Breast epithelium (tissue), 4 donors: Measurements from ENCODE around the gene C1QL2. TPM values are rescaled to one million over a fixed set of nuclear protein-coding genes. Genes with fewer than 3 reads are reported as not detected.

Experiments
- DNase-seq, 2 donors: peaks; one replicate each; pipeline ENCODE4 v3.0.0-alpha.2; 2019; ENCODE audit warnings: low spot score in 2 of 2
- H3K27ac ChIP-seq, 2 donors: fragments of 200-600 bp; sonication (generic) in 1 of 2; one replicate each; pipeline ENCODE4 v1.5.1; 2016 to 2019; ENCODE audit warnings: mild to moderate bottlenecking in 1 of 2
- H3K27me3 ChIP-seq, 2 donors: fragments of 200-600 bp; sonication (generic) in 1 of 2; one replicate each; pipeline versions ENCODE4 v1.5.1 to v1.6.0; 2017 to 2019; ENCODE audit warnings: control low read depth in 1 of 2, mild to moderate bottlenecking in 1 of 2
- H3K36me3 ChIP-seq: fragments of 200-600 bp; one replicate; pipeline ENCODE4 v1.5.1; 2019
- H3K4me1 ChIP-seq, 2 donors: fragments of 200-600 bp; sonication (generic); one replicate each; pipeline ENCODE4 v1.5.1; 2016 to 2019; ENCODE audit warnings: control low read depth in 1 of 2
- H3K4me3 ChIP-seq, 3 donors: fragments of 200-600 bp; sonication (generic); 1 replicate in 2 of 3; 2 replicates in 1 of 3; pipeline ENCODE4 v1.5.1; 2016 to 2019; ENCODE audit warnings: mild to moderate bottlenecking in 3 of 3, moderate library complexity in 2 of 3
- H3K9me3 ChIP-seq, 2 donors: fragments of 200-600 bp; sonication (generic) in 1 of 2; one replicate each; pipeline ENCODE4 v1.5.1; 2016 to 2019; ENCODE audit warnings: control low read depth in 1 of 2
- POLR2A ChIP-seq: fragments of 450-650 bp; IDR thresholded peaks from one replicate; pipeline ENCODE4 v1.6.1; 2016; ENCODE audit warnings: antibody characterized with exemption, mild to moderate bottlenecking, moderate library complexity
- POLR2AphosphoS5 ChIP-seq, 3 donors: sonication (generic); formaldehyde crosslinking; IDR thresholded peaks; one replicate each; pipeline ENCODE4 v1.6.1; 2017; ENCODE audit warnings: antibody characterized with exemption in 3 of 3
- intact Hi-C: fragments of 100-400 bp; cut with DNase I; formaldehyde crosslinking; loops from one replicate; pipeline ENCODE4 v1.15.1; 2023; ENCODE audit warnings: low total_unique reads
- total RNA-seq, 3 donors: library from RNA; depleted of rRNA; stranded (reverse); fragments of >200 nt; gene quantifications; one replicate each; pipeline ENCODE4 v1.1.0, GENCODE V29; 2016
- TF ChIP-seq, protein P1 (sequence below), 3 donors: fragments of 450-650 bp; IDR thresholded peaks; one replicate each; pipeline ENCODE4 v1.5.1; 2016 to 2017; ENCODE audit warnings: antibody characterized with exemption in 3 of 3, mild to moderate bottlenecking in 3 of 3, moderate library complexity in 3 of 3

Gene C1QL2
- total RNA-seq, 3 donors from 2014 or later, result 0.15 to 0.66 TPM; not detected in 1

- H3K27me3 ChIP-seq, result peaks cover 4 to 75% of the 10 kb centered on the region in 2 donors
- TF ChIP-seq POLR2A (no peak), POLR2AphosphoS5 (IDR thresholded peaks at IDR 0.05) (no peak)
- intact Hi-C loops, result no loop called here
Observed at GRCh38 chr2:119156105-119156890, 2.3 kb downstream of the C1QL2 start.

GRCh38 chr2:119155633-119156032, 2.9 kb downstream of the C1QL2 start:
- H3K9me3 ChIP-seq, result no peaks in the 10 kb centered on the region
- DNase-seq, result no peak
- H3K27ac ChIP-seq, result no peak overlapping the region
- TF ChIP-seq POLR2A (no peak), POLR2AphosphoS5 (IDR thresholded peaks at IDR 0.05) (no peak)
- TF ChIP-seq, protein P1, sequence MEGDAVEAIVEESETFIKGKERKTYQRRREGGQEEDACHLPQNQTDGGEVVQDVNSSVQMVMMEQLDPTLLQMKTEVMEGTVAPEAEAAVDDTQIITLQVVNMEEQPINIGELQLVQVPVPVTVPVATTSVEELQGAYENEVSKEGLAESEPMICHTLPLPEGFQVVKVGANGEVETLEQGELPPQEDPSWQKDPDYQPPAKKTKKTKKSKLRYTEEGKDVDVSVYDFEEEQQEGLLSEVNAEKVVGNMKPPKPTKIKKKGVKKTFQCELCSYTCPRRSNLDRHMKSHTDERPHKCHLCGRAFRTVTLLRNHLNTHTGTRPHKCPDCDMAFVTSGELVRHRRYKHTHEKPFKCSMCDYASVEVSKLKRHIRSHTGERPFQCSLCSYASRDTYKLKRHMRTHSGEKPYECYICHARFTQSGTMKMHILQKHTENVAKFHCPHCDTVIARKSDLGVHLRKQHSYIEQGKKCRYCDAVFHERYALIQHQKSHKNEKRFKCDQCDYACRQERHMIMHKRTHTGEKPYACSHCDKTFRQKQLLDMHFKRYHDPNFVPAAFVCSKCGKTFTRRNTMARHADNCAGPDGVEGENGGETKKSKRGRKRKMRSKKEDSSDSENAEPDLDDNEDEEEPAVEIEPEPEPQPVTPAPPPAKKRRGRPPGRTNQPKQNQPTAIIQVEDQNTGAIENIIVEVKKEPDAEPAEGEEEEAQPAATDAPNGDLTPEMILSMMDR (IDR thresholded peaks at IDR 0.05), result no peak
- H3K4me1 ChIP-seq, result peaks cover 0 to 5% of the 10 kb centered on the region in 2 donors
- H3K36me3 ChIP-seq, result no peaks in the 10 kb centered on the region
- no peak overlapping the region for H3K4me3 ChIP-seq
- intact Hi-C loops, result no loop called here
- peaks cover 4 to 72% of the 10 kb centered on the region in 2 donors for H3K27me3 ChIP-seq

More at GRCh38 chr2:119156105-119156890, 2.3 kb downstream of the C1QL2 start:
- Histone ChIP-seq H3K9me3 (no peaks in the 10 kb centered on the region), H3K36me3 (no peaks in the 10 kb centered on the region), H3K4me1 (peaks cover 0 to 5% of the 10 kb centered on the region in 2 donors), H3K27ac (no peak overlapping the region), H3K4me3 (peak overlapping the region in 2 of 3 donors; percentile 7 to 46)
- no peak for DNase-seq

DNA sequence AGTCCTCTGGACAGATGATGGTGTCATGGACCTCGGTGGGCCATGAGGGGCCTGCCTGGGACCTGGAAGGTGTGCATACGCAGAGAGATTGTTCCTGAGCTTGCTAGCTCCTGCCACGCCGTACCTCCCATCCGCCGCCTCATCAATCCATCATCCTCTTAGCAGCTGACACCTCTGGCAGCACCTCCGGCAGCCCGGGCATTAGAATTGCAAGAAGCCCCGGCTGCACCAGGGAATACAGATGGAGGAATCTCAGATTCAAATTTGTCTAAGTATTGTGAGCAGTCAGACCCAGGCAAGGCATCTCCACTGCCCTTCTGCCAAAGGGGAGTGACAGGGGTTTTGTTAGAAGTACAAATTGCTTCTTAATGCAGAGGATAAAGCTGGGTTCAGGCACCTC, 4.5 kb downstream of the C1QL2 start:
- TF ChIP-seq, protein P1 (IDR thresholded peaks at IDR 0.05), result no peak
- no peak for TF ChIP-seq POLR2A
- no peak for TF ChIP-seq POLR2AphosphoS5 (IDR thresholded peaks at IDR 0.05)
- Histone ChIP-seq H3K27ac (no peak overlapping the region), H3K4me1 (peaks cover 0 to 5% of the 10 kb centered on the region in 2 donors), H3K9me3 (no peaks in the 10 kb centered on the region), H3K4me3 (no peak overlapping the region), H3K27me3 (peaks cover 4 to 73% of the 10 kb centered on the region in 2 donors), H3K36me3 (no peaks in the 10 kb centered on the region)
- no peak for DNase-seq
- intact Hi-C loops, result no loop called here

DNA sequence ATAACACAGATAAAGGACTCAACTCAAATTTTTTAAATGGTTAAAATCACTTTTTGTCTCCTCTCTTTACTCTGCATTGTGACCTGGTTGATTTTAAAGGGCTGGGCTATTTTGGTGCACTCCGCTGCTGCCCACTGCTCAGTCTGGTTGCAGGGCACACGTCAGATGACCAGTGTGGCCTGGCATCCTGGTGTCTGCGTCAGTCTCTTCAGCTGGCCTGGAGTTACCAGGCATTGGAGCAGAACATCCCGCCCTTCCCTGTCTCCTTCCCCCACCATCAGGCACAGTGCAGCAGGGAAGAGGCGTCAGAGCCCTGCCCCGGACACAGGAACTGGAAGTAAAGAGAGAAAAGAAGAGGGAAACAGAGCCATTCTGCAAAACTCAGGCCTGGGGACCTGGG, 8.9 kb downstream of the C1QL2 start:
- Histone ChIP-seq H3K4me3 (no peak overlapping the region), H3K9me3 (no peaks in the 10 kb centered on the region), H3K4me1 (no peaks in the 10 kb centered on the region), H3K36me3 (no peaks in the 10 kb centered on the region), H3K27me3 (peaks cover 0 to 57% of the 10 kb centered on the region in 2 donors), H3K27ac (no peak overlapping the region)
- intact Hi-C loops, result no loop called here
- DNase-seq, result no peak
- TF ChIP-seq POLR2A (no peak), POLR2AphosphoS5 (IDR thresholded peaks at IDR 0.05) (no peak)
- TF ChIP-seq, protein P1 (IDR thresholded peaks at IDR 0.05), result no peak

DNA sequence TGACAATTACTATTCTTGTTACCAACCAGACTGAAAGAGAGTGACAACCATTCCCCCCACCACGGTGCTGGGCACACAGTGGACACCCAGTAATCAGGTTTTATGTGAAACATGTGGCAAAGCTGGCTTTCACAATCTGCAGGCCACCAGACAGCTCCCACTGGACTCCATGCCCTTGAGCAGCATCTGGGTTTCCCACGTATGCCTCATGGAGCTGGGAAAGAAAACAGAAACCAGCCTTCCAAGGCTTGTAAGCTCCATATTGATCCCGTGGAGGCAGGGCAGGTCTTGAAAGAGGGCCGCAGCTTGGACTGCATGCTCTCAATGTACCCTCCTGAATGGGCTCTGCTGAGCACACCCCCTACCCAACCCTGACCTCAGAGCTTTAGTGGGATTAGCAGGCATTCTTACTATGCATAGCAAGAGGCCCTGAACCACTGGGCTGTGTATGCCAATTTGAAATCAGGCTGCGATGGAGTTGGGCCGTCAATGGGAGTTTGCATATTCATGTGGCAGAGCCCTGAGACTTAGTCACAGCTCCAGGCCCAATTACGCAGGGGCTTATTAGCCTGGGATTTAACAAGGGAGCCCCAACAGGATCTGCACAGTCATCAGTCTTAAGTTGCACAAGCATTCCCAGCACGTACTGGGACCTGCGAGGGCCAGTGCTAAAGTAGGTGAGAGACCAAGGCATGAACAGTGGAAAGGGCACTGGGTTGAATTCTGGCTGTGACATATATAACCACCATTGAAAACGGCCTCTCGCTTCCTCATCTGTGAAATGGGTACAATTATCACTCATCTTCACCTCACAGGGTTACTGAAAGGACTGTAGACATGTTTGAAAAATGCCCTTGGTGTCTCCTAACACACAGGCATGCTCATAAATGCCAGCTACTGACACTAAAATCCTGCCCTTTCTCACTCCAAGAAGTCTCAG, 10.5 kb downstream of the C1QL2 start:
- intact Hi-C loops, result no loop called here
- Histone ChIP-seq H3K9me3 (no peaks in the 10 kb centered on the region), H3K4me1 (no peaks in the 10 kb centered on the region), H3K27me3 (peaks cover 0 to 44% of the 10 kb centered on the region in 2 donors), H3K4me3 (no peak overlapping the region), H3K36me3 (no peaks in the 10 kb centered on the region), H3K27ac (no peak overlapping the region)
- TF ChIP-seq POLR2A (no peak), POLR2AphosphoS5 (IDR thresholded peaks at IDR 0.05) (no peak)
- TF ChIP-seq, protein P1 (IDR thresholded peaks at IDR 0.05), result no peak
- no peak for DNase-seq
